ENCODE results near the gene ZMIZ1. TPM values are rescaled to one million over a fixed set of nuclear protein-coding genes. Genes with fewer than 3 reads are reported as not detected.

ZMIZ1 gene
- polyA plus RNA-seq, 3 donors, result 3.3 to 64.6 (median 8.9) TPM

DNA sequence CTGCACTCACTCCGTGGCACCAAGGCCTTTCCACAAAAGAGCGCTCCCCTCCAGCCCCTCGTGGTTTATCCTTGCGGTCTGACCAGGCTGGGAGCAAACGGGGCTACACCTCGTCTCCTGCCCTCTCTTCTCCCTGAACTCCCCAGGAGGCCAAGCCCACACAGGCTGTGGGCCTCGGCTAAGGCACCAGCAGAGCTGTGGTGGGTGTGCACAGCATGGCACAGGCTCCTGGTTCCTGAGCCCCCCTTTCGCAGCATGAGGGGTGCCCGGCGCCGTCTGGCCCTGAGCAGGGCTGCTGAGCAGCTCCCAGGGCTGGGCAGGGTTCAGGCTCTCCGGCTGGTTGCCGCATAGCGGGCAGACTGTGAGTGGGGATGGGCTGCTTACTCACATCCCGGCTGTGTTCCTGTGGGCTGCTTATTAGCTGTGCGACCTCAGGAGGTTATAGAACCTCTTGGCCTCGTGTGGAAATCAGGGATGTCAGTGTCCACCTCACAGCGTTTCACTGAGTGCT, 90.4 kb downstream of the ZMIZ1 start:
- H3K27me3 Mint-ChIP-seq (ENCODE audit: low read depth in 3 of 3), result peaks cover 0 to 3% (median 0%) of the 10 kb centered on the region in 3 donors
- WGBS (ENCODE audit: insufficient coverage), result 67% methylated on average over 17 of the region's 18 CpGs
- no peak overlapping the region for H3K4me3 Mint-ChIP-seq
- peak overlapping the region in 1 of 7 donors; percentile 35 for H3K27ac Mint-ChIP-seq
- TF ChIP-seq, protein P1, sequence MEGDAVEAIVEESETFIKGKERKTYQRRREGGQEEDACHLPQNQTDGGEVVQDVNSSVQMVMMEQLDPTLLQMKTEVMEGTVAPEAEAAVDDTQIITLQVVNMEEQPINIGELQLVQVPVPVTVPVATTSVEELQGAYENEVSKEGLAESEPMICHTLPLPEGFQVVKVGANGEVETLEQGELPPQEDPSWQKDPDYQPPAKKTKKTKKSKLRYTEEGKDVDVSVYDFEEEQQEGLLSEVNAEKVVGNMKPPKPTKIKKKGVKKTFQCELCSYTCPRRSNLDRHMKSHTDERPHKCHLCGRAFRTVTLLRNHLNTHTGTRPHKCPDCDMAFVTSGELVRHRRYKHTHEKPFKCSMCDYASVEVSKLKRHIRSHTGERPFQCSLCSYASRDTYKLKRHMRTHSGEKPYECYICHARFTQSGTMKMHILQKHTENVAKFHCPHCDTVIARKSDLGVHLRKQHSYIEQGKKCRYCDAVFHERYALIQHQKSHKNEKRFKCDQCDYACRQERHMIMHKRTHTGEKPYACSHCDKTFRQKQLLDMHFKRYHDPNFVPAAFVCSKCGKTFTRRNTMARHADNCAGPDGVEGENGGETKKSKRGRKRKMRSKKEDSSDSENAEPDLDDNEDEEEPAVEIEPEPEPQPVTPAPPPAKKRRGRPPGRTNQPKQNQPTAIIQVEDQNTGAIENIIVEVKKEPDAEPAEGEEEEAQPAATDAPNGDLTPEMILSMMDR (IDR thresholded peaks at IDR 0.05), result no peak
- peaks cover 51% of the 10 kb centered on the region for H3K79me2 ChIP-seq (ENCODE audit: insufficient read depth, low read length)
- peaks cover 100% of the 10 kb centered on the region for H4K20me1 ChIP-seq (ENCODE audit: insufficient read depth, low read length)
- H3K4me3 ChIP-seq (replicated peaks in 1 of 3; ENCODE audit: low read depth in 2 of 3, low read length in 3 of 3), result no peak overlapping the region
- DNase-seq, result no peak
- peaks cover 21 to 23% of the 10 kb centered on the region in 2 donors for H3K4me1 ChIP-seq (ENCODE audit: control insufficient read depth in 1 of 2, insufficient read depth in 2 of 2, low read length in 2 of 2)
- no peak overlapping the region for H2AFZ ChIP-seq (ENCODE audit: insufficient read depth, low read depth, low read length, poor library complexity, severe bottlenecking)
- peaks cover 0 to 1% (median 0%) of the 10 kb centered on the region in 7 donors for H3K9me3 Mint-ChIP-seq
- intact Hi-C loops (cut with micrococcal nuclease), result no loop called here
- H3K27ac ChIP-seq (ENCODE audit: low read depth in 1 of 2, low read length in 2 of 2), result no peak overlapping the region
- no peak overlapping the region for H3K4me2 ChIP-seq (replicated peaks; ENCODE audit: extremely low read depth, low read length, poor library complexity, severe bottlenecking)
- H3K36me3 ChIP-seq (replicated peaks in 1 of 2; ENCODE audit: control insufficient read depth in 1 of 2, insufficient read depth in 2 of 2, low read length in 2 of 2), result peaks cover 24 to 68% of the 10 kb centered on the region in 2 donors
- no peaks in the 10 kb centered on the region for H3K27me3 ChIP-seq (ENCODE audit: control insufficient read depth in 2 of 2, insufficient read depth in 2 of 2, low read length in 2 of 2)
- H3K4me1 Mint-ChIP-seq, result peaks cover 27% of the 10 kb centered on the region
- no peaks in the 10 kb centered on the region for H3K9me3 ChIP-seq (replicated peaks in 1 of 2; ENCODE audit: control insufficient read depth in 1 of 2, insufficient read depth in 1 of 2, low read length in 2 of 2)
- H3K9ac ChIP-seq (ENCODE audit: insufficient read depth, low read length, poor library complexity, severe bottlenecking), result no peak overlapping the region
- peaks cover 32 to 53% of the 10 kb centered on the region in 2 donors for H3K36me3 Mint-ChIP-seq

DNA sequence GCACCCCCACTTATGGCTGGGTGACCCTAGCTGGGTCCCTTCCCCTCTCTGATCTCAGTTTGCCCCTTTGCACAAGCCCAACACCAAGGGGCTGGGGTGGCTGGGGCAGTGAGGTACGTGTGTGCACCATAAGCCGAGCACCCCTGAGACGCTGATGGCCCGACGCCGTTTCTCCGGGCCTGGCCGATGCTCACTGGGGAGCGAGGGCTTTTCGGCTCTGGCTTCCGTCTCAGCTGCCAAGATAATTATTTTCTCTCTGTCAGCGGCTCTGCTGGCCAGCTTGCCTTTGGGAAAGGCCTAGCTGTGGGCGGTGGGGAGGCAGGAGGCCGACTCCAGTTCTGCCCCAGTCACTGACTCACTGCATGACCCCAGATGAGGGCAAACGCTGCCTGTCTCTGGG, 91.0 kb downstream of the ZMIZ1 start:
- peaks cover 29 to 74% of the 10 kb centered on the region in 2 donors for H3K36me3 ChIP-seq (replicated peaks in 1 of 2; ENCODE audit: control insufficient read depth in 1 of 2, insufficient read depth in 2 of 2, low read length in 2 of 2)
- no peak overlapping the region for H3K27ac ChIP-seq (ENCODE audit: low read depth in 1 of 2, low read length in 2 of 2)
- peaks cover 15 to 17% of the 10 kb centered on the region in 2 donors for H3K4me1 ChIP-seq (ENCODE audit: control insufficient read depth in 1 of 2, insufficient read depth in 2 of 2, low read length in 2 of 2)
- H3K79me2 ChIP-seq (ENCODE audit: insufficient read depth, low read length), result peaks cover 49% of the 10 kb centered on the region
- H3K4me3 Mint-ChIP-seq, result no peak overlapping the region
- no peak overlapping the region for H3K9ac ChIP-seq (ENCODE audit: insufficient read depth, low read length, poor library complexity, severe bottlenecking)
- H3K27me3 ChIP-seq (ENCODE audit: control insufficient read depth in 2 of 2, insufficient read depth in 2 of 2, low read length in 2 of 2), result no peaks in the 10 kb centered on the region
- no peak for DNase-seq
- no peak overlapping the region for H2AFZ ChIP-seq (ENCODE audit: insufficient read depth, low read depth, low read length, poor library complexity, severe bottlenecking)
- intact Hi-C loops (cut with micrococcal nuclease), result no loop called here
- peaks cover 34 to 59% of the 10 kb centered on the region in 2 donors for H3K36me3 Mint-ChIP-seq
- TF ChIP-seq, protein P1 (IDR thresholded peaks at IDR 0.05), result no peak
- H3K27me3 Mint-ChIP-seq (ENCODE audit: low read depth in 3 of 3), result peaks cover 0 to 3% (median 0%) of the 10 kb centered on the region in 3 donors
- peaks cover 0 to 1% (median 0%) of the 10 kb centered on the region in 7 donors for H3K9me3 Mint-ChIP-seq
- no peak overlapping the region for H3K4me3 ChIP-seq (replicated peaks in 1 of 3; ENCODE audit: low read depth in 2 of 3, low read length in 3 of 3)
- H4K20me1 ChIP-seq (ENCODE audit: insufficient read depth, low read length), result peaks cover 100% of the 10 kb centered on the region
- peak overlapping the region in 1 of 7 donors; percentile 35 for H3K27ac Mint-ChIP-seq
- WGBS (ENCODE audit: insufficient coverage), result 96% methylated on average over 10 of the region's 15 CpGs
- no peaks in the 10 kb centered on the region for H3K9me3 ChIP-seq (replicated peaks in 1 of 2; ENCODE audit: control insufficient read depth in 1 of 2, insufficient read depth in 1 of 2, low read length in 2 of 2)
- peaks cover 22% of the 10 kb centered on the region for H3K4me1 Mint-ChIP-seq
- no peak overlapping the region for H3K4me2 ChIP-seq (replicated peaks; ENCODE audit: extremely low read depth, low read length, poor library complexity, severe bottlenecking)
